SU-DHL-6 (cell line): Measurements from ENCODE around the gene POFUT2.

Experiments used
- EZH2phosphoT487 ChIP-seq: fragments of 200-600 bp; sonication (generic), shearing (Covaris generic); conservative IDR thresholded peaks from 2 replicates; pipeline ENCODE4 v1.6.1; 2018; ENCODE audit warnings: mild to moderate bottlenecking, antibody characterized with exemption, low read length, moderate library complexity, mixed read lengths
- TF ChIP-seq, protein P1 (sequence below): fragments of 200-600 bp; sonication (generic); IDR thresholded peaks from one replicate; pipeline ENCODE4 v1.5.1; 2017; ENCODE audit warnings: antibody characterized with exemption, mild to moderate bottlenecking, low read length, moderate library complexity; ENCODE audit not compliant: insufficient read depth, poor library complexity, severe bottlenecking

DNA sequence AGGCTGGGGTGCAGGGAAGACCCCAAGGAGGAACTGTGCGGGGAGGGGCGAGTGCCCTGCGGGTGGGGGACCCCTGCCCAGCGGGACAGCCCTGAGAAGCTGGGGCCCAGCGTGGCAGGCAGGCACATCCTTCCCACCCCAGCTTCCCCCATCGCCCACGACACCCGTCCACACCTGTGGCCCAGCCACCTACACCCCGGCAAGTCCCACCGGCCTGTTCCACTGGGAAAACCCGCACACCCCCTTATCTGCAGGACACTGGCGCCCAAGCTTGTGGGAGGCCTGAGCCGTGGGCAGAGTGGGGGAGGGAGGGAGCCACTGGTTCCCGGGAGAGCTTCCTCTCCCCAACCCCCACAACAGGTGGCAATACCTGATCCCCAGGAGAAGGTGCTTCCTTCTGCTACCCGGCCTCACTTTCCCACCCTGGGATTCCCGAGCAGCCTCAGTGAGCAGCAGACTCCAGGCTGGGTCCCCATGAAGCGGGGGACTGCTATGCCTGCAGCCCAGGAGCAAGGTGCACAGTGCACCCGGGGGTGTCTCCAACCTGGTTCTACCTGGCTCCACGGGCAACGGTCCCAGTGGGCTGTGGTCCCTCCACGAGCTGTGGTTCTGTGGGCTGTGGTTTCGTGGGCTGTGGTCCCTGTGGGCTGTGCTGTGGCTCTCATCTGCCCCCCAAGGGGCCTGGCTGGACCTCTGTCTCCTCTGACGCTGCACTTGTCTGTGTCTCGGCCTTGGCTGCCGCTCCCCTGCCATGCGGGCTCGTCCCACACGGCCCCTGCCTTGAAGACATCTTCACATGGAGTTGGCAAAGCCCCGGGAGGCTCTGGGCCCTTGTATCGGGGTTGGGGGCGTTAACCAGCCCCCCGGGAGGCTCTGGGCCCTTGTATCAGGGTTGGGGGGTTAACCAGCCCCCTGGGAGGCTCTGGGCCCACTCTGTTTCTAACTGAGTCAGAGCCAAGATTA lies 37.8 kb upstream of the POFUT2 start:
- TF ChIP-seq, protein P1, sequence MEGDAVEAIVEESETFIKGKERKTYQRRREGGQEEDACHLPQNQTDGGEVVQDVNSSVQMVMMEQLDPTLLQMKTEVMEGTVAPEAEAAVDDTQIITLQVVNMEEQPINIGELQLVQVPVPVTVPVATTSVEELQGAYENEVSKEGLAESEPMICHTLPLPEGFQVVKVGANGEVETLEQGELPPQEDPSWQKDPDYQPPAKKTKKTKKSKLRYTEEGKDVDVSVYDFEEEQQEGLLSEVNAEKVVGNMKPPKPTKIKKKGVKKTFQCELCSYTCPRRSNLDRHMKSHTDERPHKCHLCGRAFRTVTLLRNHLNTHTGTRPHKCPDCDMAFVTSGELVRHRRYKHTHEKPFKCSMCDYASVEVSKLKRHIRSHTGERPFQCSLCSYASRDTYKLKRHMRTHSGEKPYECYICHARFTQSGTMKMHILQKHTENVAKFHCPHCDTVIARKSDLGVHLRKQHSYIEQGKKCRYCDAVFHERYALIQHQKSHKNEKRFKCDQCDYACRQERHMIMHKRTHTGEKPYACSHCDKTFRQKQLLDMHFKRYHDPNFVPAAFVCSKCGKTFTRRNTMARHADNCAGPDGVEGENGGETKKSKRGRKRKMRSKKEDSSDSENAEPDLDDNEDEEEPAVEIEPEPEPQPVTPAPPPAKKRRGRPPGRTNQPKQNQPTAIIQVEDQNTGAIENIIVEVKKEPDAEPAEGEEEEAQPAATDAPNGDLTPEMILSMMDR: no peak
- TF ChIP-seq EZH2phosphoT487: no peak
